ENCODE measurements around the gene CLEC4M. TPM values are rescaled to one million over a fixed set of nuclear protein-coding genes. Genes with fewer than 3 reads are reported as not detected.

CLEC4M gene
- polyA plus RNA-seq, 1 donor (not counting 4 experiments of a cell fraction or from before 2014, with no cell fraction given) = not detected

- Histone ChIP-seq H4K20me1 (ENCODE audit: control insufficient read depth, extremely low read depth, insufficient read depth, low read length) (no peaks in the 10 kb centered on the region), H3K9me1 (ENCODE audit: control insufficient read depth, extremely low read depth, insufficient read depth, low read length) (no peaks in the 10 kb centered on the region), H3K36me3 (ENCODE audit: control insufficient read depth in 2 of 2, extremely low read depth in 1 of 2, insufficient read depth in 2 of 2, low read length in 2 of 2) (no peaks in the 10 kb centered on the region), H2AFZ (ENCODE audit: control insufficient read depth, low read length) (no peak overlapping the region), H3K79me2 (ENCODE audit: control insufficient read depth, insufficient read depth, low read length) (no peaks in the 10 kb centered on the region), H3K27ac (ENCODE audit: control insufficient read depth, insufficient read depth, low read length) (no peak overlapping the region), H3K4me2 (ENCODE audit: control insufficient read depth, extremely low read depth, insufficient read depth, low read depth, low read length) (no peak overlapping the region), H3K9me3 (ENCODE audit: control insufficient read depth, low read depth, low read length) (no peaks in the 10 kb centered on the region), H3K9ac (ENCODE audit: control insufficient read depth, extremely low read depth, insufficient read depth, low read length) (no peak overlapping the region), H3K4me1 (ENCODE audit: control insufficient read depth, extremely low read depth, insufficient read depth, low read length) (no peaks in the 10 kb centered on the region), H3K4me3 (ENCODE audit: control insufficient read depth in 2 of 3, extremely low read depth in 1 of 3, insufficient read depth in 2 of 3, low read depth in 1 of 3, low read length in 3 of 3) (no peak overlapping the region), H3K27me3 (ENCODE audit: control insufficient read depth, extremely low read depth, insufficient read depth, low read length) (peaks cover 9% of the 10 kb centered on the region)
- TF ChIP-seq, protein P1, sequence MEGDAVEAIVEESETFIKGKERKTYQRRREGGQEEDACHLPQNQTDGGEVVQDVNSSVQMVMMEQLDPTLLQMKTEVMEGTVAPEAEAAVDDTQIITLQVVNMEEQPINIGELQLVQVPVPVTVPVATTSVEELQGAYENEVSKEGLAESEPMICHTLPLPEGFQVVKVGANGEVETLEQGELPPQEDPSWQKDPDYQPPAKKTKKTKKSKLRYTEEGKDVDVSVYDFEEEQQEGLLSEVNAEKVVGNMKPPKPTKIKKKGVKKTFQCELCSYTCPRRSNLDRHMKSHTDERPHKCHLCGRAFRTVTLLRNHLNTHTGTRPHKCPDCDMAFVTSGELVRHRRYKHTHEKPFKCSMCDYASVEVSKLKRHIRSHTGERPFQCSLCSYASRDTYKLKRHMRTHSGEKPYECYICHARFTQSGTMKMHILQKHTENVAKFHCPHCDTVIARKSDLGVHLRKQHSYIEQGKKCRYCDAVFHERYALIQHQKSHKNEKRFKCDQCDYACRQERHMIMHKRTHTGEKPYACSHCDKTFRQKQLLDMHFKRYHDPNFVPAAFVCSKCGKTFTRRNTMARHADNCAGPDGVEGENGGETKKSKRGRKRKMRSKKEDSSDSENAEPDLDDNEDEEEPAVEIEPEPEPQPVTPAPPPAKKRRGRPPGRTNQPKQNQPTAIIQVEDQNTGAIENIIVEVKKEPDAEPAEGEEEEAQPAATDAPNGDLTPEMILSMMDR (optimal IDR thresholded peaks at IDR 0.05 in 1 of 3, IDR thresholded peaks at IDR 0.05 in 1 of 3, conservative IDR thresholded peaks at IDR 0.05 in 1 of 3; ENCODE audit: extremely low read depth in 1 of 3, insufficient read depth in 2 of 3, low read length in 3 of 3) = no peak
- no peak for TF ChIP-seq EZH2 (IDR thresholded peaks at IDR 0.05; ENCODE audit: low read length)
- DNase-seq (ENCODE audit: low read depth, low spot score) (no peak), FAIRE-seq (no peak)
- dilution Hi-C loops (cut with MboI; ENCODE audit: extremely low pct_ligation_motif_present, low sequenced_read_pairs) = no loop called here
These were observed 30.4 kb downstream of the CLEC4M start for GRCh38 chr19:7793493-7793892.

DNA sequence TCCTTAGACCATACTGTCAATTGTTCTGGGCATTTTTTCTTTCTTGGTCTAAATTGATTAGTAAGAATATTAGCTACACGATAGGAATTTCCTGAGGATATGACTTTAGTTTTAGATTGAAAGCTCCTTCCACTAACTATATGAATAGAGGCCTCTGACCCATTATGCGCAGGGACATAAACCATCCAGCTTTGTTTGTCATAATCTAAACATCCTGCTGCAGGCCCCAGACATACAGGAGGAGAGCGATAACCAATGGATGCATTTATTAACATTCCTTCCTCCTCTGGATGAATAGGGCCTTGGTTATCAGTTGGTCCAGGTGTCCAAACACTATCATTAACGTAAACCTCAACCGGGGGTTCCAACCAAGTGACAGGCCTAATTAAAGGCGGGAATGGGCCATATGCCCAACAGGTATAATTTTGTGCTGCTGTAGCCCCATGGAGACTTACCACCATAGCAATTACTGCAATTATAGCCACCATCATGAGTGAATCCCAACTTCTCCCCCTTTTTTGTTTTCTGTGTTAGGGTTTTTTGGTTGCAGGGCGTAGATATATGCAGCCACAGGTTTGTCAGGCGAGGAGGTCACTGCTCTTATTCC, 32.6 kb downstream of the CLEC4M start:
- no peaks in the 10 kb centered on the region for H3K79me2 ChIP-seq (ENCODE audit: control insufficient read depth, insufficient read depth, low read length)
- H3K4me1 ChIP-seq (ENCODE audit: control insufficient read depth, extremely low read depth, insufficient read depth, low read length) = no peaks in the 10 kb centered on the region
- H3K27me3 ChIP-seq (ENCODE audit: control insufficient read depth, extremely low read depth, insufficient read depth, low read length) = no peaks in the 10 kb centered on the region
- no peak overlapping the region for H3K4me3 ChIP-seq (ENCODE audit: control insufficient read depth in 2 of 3, extremely low read depth in 1 of 3, insufficient read depth in 2 of 3, low read depth in 1 of 3, low read length in 3 of 3)
- TF ChIP-seq EZH2 (IDR thresholded peaks at IDR 0.05; ENCODE audit: low read length) = no peak
- TF ChIP-seq, protein P1 (optimal IDR thresholded peaks at IDR 0.05 in 1 of 3, IDR thresholded peaks at IDR 0.05 in 1 of 3, conservative IDR thresholded peaks at IDR 0.05 in 1 of 3; ENCODE audit: extremely low read depth in 1 of 3, insufficient read depth in 2 of 3, low read length in 3 of 3) = no peak
- no peaks in the 10 kb centered on the region for H4K20me1 ChIP-seq (ENCODE audit: control insufficient read depth, extremely low read depth, insufficient read depth, low read length)
- no peaks in the 10 kb centered on the region for H3K9me3 ChIP-seq (ENCODE audit: control insufficient read depth, low read depth, low read length)
- DNase-seq (ENCODE audit: low read depth, low spot score) = no peak
- FAIRE-seq = no peak
- H3K9me1 ChIP-seq (ENCODE audit: control insufficient read depth, extremely low read depth, insufficient read depth, low read length) = no peaks in the 10 kb centered on the region
- no peak overlapping the region for H3K4me2 ChIP-seq (ENCODE audit: control insufficient read depth, extremely low read depth, insufficient read depth, low read depth, low read length)
- H3K9ac ChIP-seq (ENCODE audit: control insufficient read depth, extremely low read depth, insufficient read depth, low read length) = no peak overlapping the region
- H2AFZ ChIP-seq (ENCODE audit: control insufficient read depth, low read length) = no peak overlapping the region
- no peaks in the 10 kb centered on the region for H3K36me3 ChIP-seq (ENCODE audit: control insufficient read depth in 2 of 2, extremely low read depth in 1 of 2, insufficient read depth in 2 of 2, low read length in 2 of 2)
- no peak overlapping the region for H3K27ac ChIP-seq (ENCODE audit: control insufficient read depth, insufficient read depth, low read length)
- dilution Hi-C loops (cut with MboI; ENCODE audit: extremely low pct_ligation_motif_present, low sequenced_read_pairs) = no loop called here
